CD4-positive, alpha-beta T cell treated with Interleukin-15 for 1 hour (primary cell): Measurements from ENCODE around the gene TFCP2L1.

Source experiments
- DNase-seq: peaks from one replicate; pipeline ENCODE4 v3.0.0-alpha.2; 2020

TFCP2L1 gene

DNA sequence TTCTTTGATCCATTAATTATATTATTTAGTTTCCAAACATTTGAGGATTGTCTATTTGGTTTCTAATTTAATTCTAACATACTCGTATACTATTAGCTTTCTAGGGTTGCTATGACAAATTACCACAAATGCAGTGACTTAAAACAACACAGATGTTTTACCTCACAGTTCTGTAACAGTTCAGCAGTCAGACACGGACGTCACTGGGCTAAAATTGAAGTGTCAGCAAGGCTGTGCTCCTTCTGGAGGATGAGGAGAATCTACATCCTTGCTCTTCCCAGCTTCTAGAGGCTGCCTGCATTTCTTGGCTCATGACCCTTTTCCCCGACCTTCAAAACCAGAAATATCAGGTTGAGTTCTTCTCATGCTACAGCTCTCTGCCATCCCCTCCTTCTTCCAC lies 117.6 kb downstream of the TFCP2L1 start:
- DNase-seq, result no peak
